Measurements from ENCODE around the gene EFCAB7.

Gene EFCAB7

GRCh38 chr1:63593303-63593885 lies 70.1 kb downstream of the EFCAB7 start, which contains the start of gene PGM1:
Gene PGM1, plus strand, starts transcription at chr1:63593411. Its CDS starts 78 bp downstream, at chr1:63593489.
- peak; percentile 27 for DNase-seq (ENCODE audit: low read depth)
- TF ChIP-seq, protein P1, sequence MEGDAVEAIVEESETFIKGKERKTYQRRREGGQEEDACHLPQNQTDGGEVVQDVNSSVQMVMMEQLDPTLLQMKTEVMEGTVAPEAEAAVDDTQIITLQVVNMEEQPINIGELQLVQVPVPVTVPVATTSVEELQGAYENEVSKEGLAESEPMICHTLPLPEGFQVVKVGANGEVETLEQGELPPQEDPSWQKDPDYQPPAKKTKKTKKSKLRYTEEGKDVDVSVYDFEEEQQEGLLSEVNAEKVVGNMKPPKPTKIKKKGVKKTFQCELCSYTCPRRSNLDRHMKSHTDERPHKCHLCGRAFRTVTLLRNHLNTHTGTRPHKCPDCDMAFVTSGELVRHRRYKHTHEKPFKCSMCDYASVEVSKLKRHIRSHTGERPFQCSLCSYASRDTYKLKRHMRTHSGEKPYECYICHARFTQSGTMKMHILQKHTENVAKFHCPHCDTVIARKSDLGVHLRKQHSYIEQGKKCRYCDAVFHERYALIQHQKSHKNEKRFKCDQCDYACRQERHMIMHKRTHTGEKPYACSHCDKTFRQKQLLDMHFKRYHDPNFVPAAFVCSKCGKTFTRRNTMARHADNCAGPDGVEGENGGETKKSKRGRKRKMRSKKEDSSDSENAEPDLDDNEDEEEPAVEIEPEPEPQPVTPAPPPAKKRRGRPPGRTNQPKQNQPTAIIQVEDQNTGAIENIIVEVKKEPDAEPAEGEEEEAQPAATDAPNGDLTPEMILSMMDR (IDR thresholded peaks at IDR 0.05; ENCODE audit: low read depth, low read length, missing control alignments): no peak
- peak within 1 kb of the TSS; percentile 99 for H3K4me3 ChIP-seq (ENCODE audit: low read depth, low read length)

DNA sequence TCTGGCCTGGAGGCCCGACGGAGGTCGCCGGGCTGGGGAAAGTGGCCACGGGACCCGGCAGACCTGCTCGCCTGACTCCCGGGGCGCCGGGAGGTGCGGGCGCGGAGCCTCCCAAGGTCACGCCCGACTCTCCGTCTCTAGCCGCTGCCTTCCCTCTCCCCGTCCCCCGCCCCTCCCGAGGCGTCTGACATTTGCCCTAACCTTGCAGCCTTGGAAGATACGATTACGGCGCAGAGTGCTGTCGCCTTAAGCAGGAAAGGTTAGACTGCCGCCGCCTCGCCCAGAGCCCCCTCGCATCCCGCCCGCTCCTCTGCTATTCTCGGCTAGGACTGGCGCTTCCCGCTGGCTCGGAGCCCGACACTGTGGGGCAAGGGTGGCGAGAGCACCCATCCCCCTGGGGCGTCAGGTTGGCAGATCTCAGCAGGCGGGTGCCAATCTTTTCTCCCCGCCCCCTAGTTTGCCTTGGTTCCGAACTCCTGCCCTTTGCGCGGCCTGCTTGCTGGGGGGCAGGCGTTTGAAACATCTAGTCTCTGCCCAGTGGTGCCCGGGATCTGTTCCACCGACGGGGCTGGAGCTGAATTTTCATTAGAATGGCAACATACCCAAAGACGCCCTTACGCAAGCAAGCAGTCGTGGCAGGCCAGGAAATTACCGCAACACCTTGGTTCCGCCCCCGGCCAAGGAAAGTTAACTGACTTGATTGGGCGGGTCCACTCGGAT lies 70.7 kb downstream of the EFCAB7 start:
- TF ChIP-seq, protein P1 (IDR thresholded peaks at IDR 0.05; ENCODE audit: low read depth, low read length, missing control alignments): no peak
- peak; percentile 36 for DNase-seq (ENCODE audit: low read depth)
- peak overlapping the region; percentile 99 for H3K4me3 ChIP-seq (ENCODE audit: low read depth, low read length)

- TF ChIP-seq, protein P1 (IDR thresholded peaks at IDR 0.05; ENCODE audit: low read depth, low read length, missing control alignments): no peak
- no peak overlapping the region; the same call in 1 of the 2 replicates for H3K4me3 ChIP-seq (ENCODE audit: low read depth, low read length)
- DNase-seq (ENCODE audit: low read depth): no peak
Observed at GRCh38 chr1:63595435-63595834, 72.1 kb downstream of the EFCAB7 start.

- no peak overlapping the region for H3K4me3 ChIP-seq (ENCODE audit: low read depth, low read length)
- TF ChIP-seq, protein P1 (IDR thresholded peaks at IDR 0.05; ENCODE audit: low read depth, low read length, missing control alignments): no peak
- no peak for DNase-seq (ENCODE audit: low read depth)
Observed at GRCh38 chr1:63599799-63600198, 76.5 kb downstream of the EFCAB7 start.

DNA sequence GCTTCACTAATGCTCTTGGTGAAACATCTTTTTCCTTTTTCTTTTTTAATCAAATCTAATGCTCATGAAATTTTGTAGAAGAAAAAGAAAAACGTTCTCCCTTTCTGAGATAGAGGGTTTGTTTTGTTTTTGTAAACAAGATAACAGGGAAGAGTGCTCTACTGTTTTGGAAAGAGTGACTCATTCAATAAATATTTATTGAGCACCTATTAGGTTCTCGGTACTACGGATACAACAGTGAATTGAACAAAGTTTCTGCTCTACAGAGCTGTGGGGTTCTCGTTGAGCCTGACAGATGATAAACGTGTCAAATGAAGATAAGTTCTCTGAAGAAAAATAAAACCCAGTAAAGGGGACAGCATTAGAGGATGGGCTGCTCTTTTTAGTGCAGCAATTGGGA lies 76.9 kb downstream of the EFCAB7 start:
- no peak overlapping the region for H3K4me3 ChIP-seq (ENCODE audit: low read depth, low read length)
- TF ChIP-seq, protein P1 (IDR thresholded peaks at IDR 0.05; ENCODE audit: low read depth, low read length, missing control alignments): no peak
- no peak for DNase-seq (ENCODE audit: low read depth)

- DNase-seq (ENCODE audit: low read depth): no peak
Observed at GRCh38 chr1:63601061-63601460, 77.7 kb downstream of the EFCAB7 start.

More at GRCh38 chr1:63601061-63601460, 77.7 kb downstream of the EFCAB7 start:
- H3K4me3 ChIP-seq (ENCODE audit: low read depth, low read length): no peak overlapping the region
- TF ChIP-seq, protein P1 (IDR thresholded peaks at IDR 0.05; ENCODE audit: low read depth, low read length, missing control alignments): no peak
